IMR-90 (cell line): ENCODE measurements around the gene VCP. TPM values are rescaled to one million over a fixed set of nuclear protein-coding genes. Genes with fewer than 3 reads are reported as not detected.

Source experiments
- ATAC-seq: fragments of 200-7000 bp; cut with Tn5 transposase; 2 replicates; pipeline ENCODE4 v1.9.1; 2020; ENCODE audit warnings: low read depth, mild to moderate bottlenecking, moderate library complexity
- BruUV-seq: library from RNA; stranded (reverse); fragments of 400-500 nt; replicated peaks from 2 replicates; lab custom pipeline; 2021; lab: Mats Ljungman, UMichigan
- CTCF ChIA-PET: fragments of 300-600 bp; formaldehyde crosslinking; extraction: SDS; loops from one replicate; lab custom pipeline; 2021; ENCODE audit warnings: antibody characterized with exemption; lab: Yijun Ruan, JAX
- POLR2A ChIA-PET: fragments of 300-600 bp; sonication (Branson Sonifier 250); formaldehyde crosslinking; loops from one replicate; lab custom pipeline; 2022; ENCODE audit warnings: antibody characterized with exemption; ENCODE audit not compliant: unreplicated experiment; lab: Charles Lee
- DNase-seq: peaks from one replicate; pipeline ENCODE4 v3.0.0; 2013
- H2AFZ ChIP-seq: replicated peaks from 2 replicates; pipeline ENCODE3; 2013; ENCODE audit warnings: low read length, mild to moderate bottlenecking; ENCODE audit not compliant: poor library complexity
- H2AK5ac ChIP-seq: 2 replicates; pipeline ENCODE4 v1.6.1; 2013; ENCODE audit warnings: low read depth, low read length, inconsistent platforms
- H2AK9ac ChIP-seq: replicated peaks from 2 replicates; pipeline ENCODE3; 2013; ENCODE audit warnings: mild to moderate bottlenecking, low read depth, low read length, moderate library complexity; ENCODE audit not compliant: poor library complexity
- H2BK120ac ChIP-seq: 2 replicates; pipeline ENCODE4 v1.6.1; 2013; ENCODE audit warnings: low read depth, low read length, inconsistent platforms
- H2BK15ac ChIP-seq: 3 replicates; pipeline ENCODE4 v1.6.1; 2013; ENCODE audit warnings: low read depth, low read length, inconsistent platforms
- H2BK20ac ChIP-seq: 2 replicates; pipeline ENCODE4 v1.6.1; 2013; ENCODE audit warnings: low read depth, mild to moderate bottlenecking, inconsistent platforms, low read length, moderate library complexity
- H2BK5ac ChIP-seq: 2 replicates; pipeline ENCODE4 v1.6.1; 2013; ENCODE audit warnings: mild to moderate bottlenecking, low read depth, low read length, inconsistent platforms; ENCODE audit not compliant: poor library complexity, severe bottlenecking
- H3K14ac ChIP-seq: replicated peaks from 2 replicates; pipeline ENCODE4 v1.6.1; 2013; ENCODE audit warnings: low read depth, low read length, inconsistent platforms
- H3K18ac ChIP-seq: 2 replicates; pipeline ENCODE4 v1.6.1; 2013; ENCODE audit warnings: low read depth, low read length, control low read depth
- H3K23ac ChIP-seq: 2 replicates; pipeline ENCODE4 v1.6.1; 2013; ENCODE audit warnings: low read depth, low read length, inconsistent platforms
- H3K27ac ChIP-seq: 2 replicates; pipeline ENCODE4 v1.5.1; 2013; ENCODE audit warnings: mild to moderate bottlenecking, control low read depth, low read length; ENCODE audit not compliant: insufficient read depth
- H3K27me3 ChIP-seq: 2 replicates; pipeline ENCODE4 v1.6.1; 2013; ENCODE audit warnings: low read length; ENCODE audit not compliant: control insufficient read depth, insufficient read depth
- H3K36me3 ChIP-seq: 2 replicates; pipeline ENCODE4 v1.6.1; 2013; ENCODE audit warnings: low read length, mixed read lengths; ENCODE audit not compliant: control insufficient read depth, insufficient read depth
- H3K4ac ChIP-seq: 2 replicates; pipeline ENCODE4 v1.6.1; 2013; ENCODE audit warnings: low read depth, low read length, inconsistent platforms
- H3K4me1 ChIP-seq: 2 replicates; pipeline ENCODE4 v1.6.1; 2013; ENCODE audit warnings: low read length, mixed read lengths; ENCODE audit not compliant: control insufficient read depth, insufficient read depth
- H3K4me2 ChIP-seq: 2 replicates; pipeline ENCODE4 v1.6.1; 2013; ENCODE audit warnings: low read depth, mild to moderate bottlenecking, control low read depth, low read length, moderate library complexity
- H3K4me3 ChIP-seq: 2 replicates; pipeline ENCODE4 v1.5.1; 2013; ENCODE audit warnings: low read depth, mild to moderate bottlenecking, control low read depth, low read length, moderate library complexity; ENCODE audit not compliant: insufficient read depth
- H3K56ac ChIP-seq: 2 replicates; pipeline ENCODE4 v1.6.1; 2013; ENCODE audit warnings: low read length, inconsistent platforms; ENCODE audit not compliant: insufficient read depth; ENCODE audit errors: extremely low read depth
- H3K79me1 ChIP-seq, 2 experiments: 2 replicates each; pipeline ENCODE4 v1.6.1; 2013; ENCODE audit warnings: low read length in 2 of 2, inconsistent platforms in 1 of 2, low read depth in 1 of 2
- H3K9ac ChIP-seq: 2 replicates; pipeline ENCODE4 v1.6.1; 2013; ENCODE audit warnings: low read depth, low read length, control low read depth
- H3K9me1 ChIP-seq: 2 replicates; pipeline ENCODE4 v1.6.1; 2013; ENCODE audit warnings: low read length, inconsistent platforms; ENCODE audit not compliant: insufficient read depth
- H3K9me3 ChIP-seq: 2 replicates; pipeline ENCODE4 v1.6.1; 2013; ENCODE audit warnings: low read length; ENCODE audit not compliant: control insufficient read depth, insufficient read depth
- H4K20me1 ChIP-seq: 2 replicates; pipeline ENCODE4 v1.6.1; 2013; ENCODE audit warnings: low read length, inconsistent platforms; ENCODE audit not compliant: insufficient read depth
- H4K5ac ChIP-seq: 2 replicates; pipeline ENCODE4 v1.6.1; 2013; ENCODE audit warnings: mild to moderate bottlenecking, low read depth, low read length, control low read depth
- H4K8ac ChIP-seq, 2 experiments: 2 replicates each; pipeline ENCODE4 v1.6.1; 2013; ENCODE audit warnings: low read depth in 2 of 2, low read length in 2 of 2, control low read depth in 1 of 2, inconsistent platforms in 1 of 2
- H4K91ac ChIP-seq: 2 replicates; pipeline ENCODE4 v1.6.1; 2013; ENCODE audit warnings: low read depth, low read length, inconsistent platforms; ENCODE audit not compliant: insufficient read depth
- MAZ ChIP-seq: IDR thresholded peaks from 2 replicates; pipeline ENCODE4 v1.6.1; 2012; ENCODE audit warnings: low read depth, mild to moderate bottlenecking, low read length, improper control_type of control experiment, moderate library complexity, borderline replicate concordance
- RCOR1 ChIP-seq: IDR thresholded peaks from 2 replicates; pipeline ENCODE4 v1.6.1; 2012; ENCODE audit warnings: mild to moderate bottlenecking, low read length, improper control_type of control experiment; ENCODE audit not compliant: insufficient replicate concordance
- WGBS, 2 experiments: methylation state at CpG; one replicate each; pipeline versions ENCODE4 v1.1.5 to v1.1.7; 2013; ENCODE audit warnings: missing lambda C conversion rate in 2 of 2; ENCODE audit not compliant: insufficient read length in 1 of 2; ENCODE audit errors: extremely low coverage in 2 of 2; 5-methylcytosine and 5-hydroxymethylcytosine counted together
- dilution Hi-C: fragments of 300-500 bp; cut with HindIII; formaldehyde crosslinking; loops from one replicate; pipeline ENCODE4 v1.14.3; 2018; ENCODE audit warnings: low sequenced_read_pairs; ENCODE audit not compliant: unreplicated experiment
- in situ Hi-C: fragments of 300-500 bp; cut with MboI; formaldehyde crosslinking; loops from 3 replicates; pipeline ENCODE4 v1.14.3; 2019; ENCODE audit warnings: low sequenced_read_pairs, inconsistent platforms, mixed read lengths
- intact Hi-C: fragments of 100-400 bp; cut with micrococcal nuclease; formaldehyde crosslinking; loops from 2 replicates; pipeline ENCODE4 v1.10.0; 2022
- polyA plus RNA-seq, 3 experiments: library from polyadenylated mRNA; depleted of rRNA; stranded (reverse); fragments of >200 nt; gene quantifications; 2 replicates each; pipeline ENCODE4 v1.2.3, GENCODE V29; 2012; ENCODE audit warnings: low replicate concordance in 1 of 3
- total RNA-seq: library from RNA; depleted of rRNA; stranded (reverse); fragments of >200 nt; gene quantifications from 2 replicates; pipeline ENCODE4 v1.2.3, GENCODE V29; 2012

Gene VCP
- total and polyA plus RNA-seq, 2 of the 4 experiments (the other 2 are of a cell fraction), result 292 to 516 TPM

- Histone ChIP-seq H3K27me3 (no peaks in the 10 kb centered on the region), H2BK120ac (no peak overlapping the region), H3K14ac (no peak overlapping the region), H3K4ac (no peak overlapping the region), H3K4me3 (no peak overlapping the region), H2BK15ac (no peak overlapping the region), H3K36me3 (peaks cover 14% of the 10 kb centered on the region), H3K56ac (no peak overlapping the region), H2AK9ac (no peak overlapping the region), H3K23ac (no peak overlapping the region), H3K27ac (no peak overlapping the region), H3K9ac (no peak overlapping the region), H4K5ac (no peak overlapping the region), H2AK5ac (no peak overlapping the region), H3K9me3 (no peaks in the 10 kb centered on the region), H4K91ac (no peak overlapping the region), H3K18ac (no peak overlapping the region), H3K4me2 (no peak overlapping the region), H2AFZ (no peak overlapping the region), H3K79me1 (no peaks in the 10 kb centered on the region; a peak in 1 of 4 replicates), H4K20me1 (no peaks in the 10 kb centered on the region), H4K8ac (no peak overlapping the region), H3K4me1 (peaks cover 11% of the 10 kb centered on the region), H3K9me1 (peaks cover 12% of the 10 kb centered on the region; the same call in 1 of the 2 replicates), H2BK5ac (no peak overlapping the region), H2BK20ac (no peak overlapping the region)
- CTCF ChIA-PET, result interaction anchor here (0.6 to 0.9 kb wide), 2 partner anchors 8 to 337 kb away, joined by 3 to 6 read pairs; no protein-coding TSS in a partner anchor
- DNase-seq (no peak), ATAC-seq (no peak)
- in situ Hi-C loops, result no loop called here
- 85% methylated on average over 4 of the region's 6 CpGs; no CpG with 5 or more reads in 1 of the 2 experiments for WGBS, 2 experiments
- dilution Hi-C loops, result no loop called here
- POLR2A ChIA-PET, result no interaction called here
- no TSS peak for BruUV-seq
- intact Hi-C loops, result no loop called here
- TF ChIP-seq RCOR1, result no peak
- TF ChIP-seq MAZ, result no peak
Measured at GRCh38 chr9:35042891-35043545, 29.4 kb downstream of the VCP start.
